Gastroesophageal sphincter (tissue), 4 donors: ENCODE results near the gene STYXL2. TPM values are rescaled to one million over a fixed set of nuclear protein-coding genes. Genes with fewer than 3 reads are reported as not detected.

Experiments used
- total RNA-seq, 4 donors: library from RNA; depleted of rRNA; stranded (reverse); fragments of >200 nt; gene quantifications; one replicate each; pipeline ENCODE4 v1.1.0, GENCODE V29; 2016

The STYXL2 gene
- total RNA-seq, 4 donors from 2014 or later = 0.08 to 0.17 (median 0.16) TPM; not detected in 1

Other genes with a start within 250 kb of the STYXL2 start
- gene TADA1, start 217.8 kb upstream of the STYXL2 start, total RNA-seq = 10 to 100 TPM in 3 of 4 donors, 1 to 10 TPM in 1; 9.5 to 16.2 (median 13.6) TPM
- gene ILDR2, start 118.5 kb upstream of the STYXL2 start, total RNA-seq = 10 to 100 TPM in 1 of 4 donors, 1 to 10 TPM in 3; 2.7 to 15.2 (median 8.2) TPM
- 1 to 10 TPM in 2 of 4 donors, under 1 TPM in 2; 0.54 to 2.0 (median 0.90) TPM for gene MAEL, start 104.8 kb upstream of the STYXL2 start, total RNA-seq
- gene GPA33, start 3.7 kb upstream of the STYXL2 start, total RNA-seq = 1 to 10 TPM in 1 of 4 donors, not detected in 3; 1.7 TPM
- gene POU2F1, start 126.8 kb downstream of the STYXL2 start, total RNA-seq = 10 to 100 TPM in 2 of 4 donors, 1 to 10 TPM in 2; 8.0 to 15.7 (median 10.2) TPM